ENCODE results near the gene SPTLC1. TPM values are rescaled to one million over a fixed set of nuclear protein-coding genes. Genes with fewer than 3 reads are reported as not detected.
"Not testable (repeated sequence)": the region's sequence is repeated elsewhere in the genome, so short reads cannot be mapped to it uniquely, and the experiment has no call there.

Gene SPTLC1
- total RNA-seq, 1 donor = 124 TPM

GRCh38 chr9:92133949-92134604 is 18.9 kb upstream of the SPTLC1 start:
- H3K9me3 ChIP-seq (ENCODE audit: low read depth, low read length) = no peaks in the 10 kb centered on the region
- H3K27ac ChIP-seq (ENCODE audit: low read depth, low read length) = peak overlapping the region; percentile 54
- H3K4me1 ChIP-seq (ENCODE audit: insufficient read depth, low read length) = peaks cover 19% of the 10 kb centered on the region
- no peaks in the 10 kb centered on the region for H3K27me3 ChIP-seq (ENCODE audit: insufficient read depth, low read length)
- H3K4me2 ChIP-seq (ENCODE audit: insufficient read depth, low read length) = peak overlapping the region; percentile 69
- no peaks in the 10 kb centered on the region for H3K79me2 ChIP-seq (ENCODE audit: insufficient read depth, low read length)
- no peaks in the 10 kb centered on the region for H3K36me3 ChIP-seq (ENCODE audit: insufficient read depth, low read length)
- H2AFZ ChIP-seq (ENCODE audit: low read length) = peak overlapping the region; percentile 78
- TF ChIP-seq, protein P1, sequence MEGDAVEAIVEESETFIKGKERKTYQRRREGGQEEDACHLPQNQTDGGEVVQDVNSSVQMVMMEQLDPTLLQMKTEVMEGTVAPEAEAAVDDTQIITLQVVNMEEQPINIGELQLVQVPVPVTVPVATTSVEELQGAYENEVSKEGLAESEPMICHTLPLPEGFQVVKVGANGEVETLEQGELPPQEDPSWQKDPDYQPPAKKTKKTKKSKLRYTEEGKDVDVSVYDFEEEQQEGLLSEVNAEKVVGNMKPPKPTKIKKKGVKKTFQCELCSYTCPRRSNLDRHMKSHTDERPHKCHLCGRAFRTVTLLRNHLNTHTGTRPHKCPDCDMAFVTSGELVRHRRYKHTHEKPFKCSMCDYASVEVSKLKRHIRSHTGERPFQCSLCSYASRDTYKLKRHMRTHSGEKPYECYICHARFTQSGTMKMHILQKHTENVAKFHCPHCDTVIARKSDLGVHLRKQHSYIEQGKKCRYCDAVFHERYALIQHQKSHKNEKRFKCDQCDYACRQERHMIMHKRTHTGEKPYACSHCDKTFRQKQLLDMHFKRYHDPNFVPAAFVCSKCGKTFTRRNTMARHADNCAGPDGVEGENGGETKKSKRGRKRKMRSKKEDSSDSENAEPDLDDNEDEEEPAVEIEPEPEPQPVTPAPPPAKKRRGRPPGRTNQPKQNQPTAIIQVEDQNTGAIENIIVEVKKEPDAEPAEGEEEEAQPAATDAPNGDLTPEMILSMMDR (IDR thresholded peaks at IDR 0.05; ENCODE audit: extremely low read depth, low read depth, low read length) = peak; percentile 98
- H4K20me1 ChIP-seq (ENCODE audit: insufficient read depth, low read length) = no peaks in the 10 kb centered on the region
- DNase-seq (ENCODE audit: insufficient read length, low spot score, missing footprints) = peak; percentile 96
- peak overlapping the region; percentile 56 for H3K4me3 ChIP-seq (ENCODE audit: insufficient read depth, low read length)

DNA sequence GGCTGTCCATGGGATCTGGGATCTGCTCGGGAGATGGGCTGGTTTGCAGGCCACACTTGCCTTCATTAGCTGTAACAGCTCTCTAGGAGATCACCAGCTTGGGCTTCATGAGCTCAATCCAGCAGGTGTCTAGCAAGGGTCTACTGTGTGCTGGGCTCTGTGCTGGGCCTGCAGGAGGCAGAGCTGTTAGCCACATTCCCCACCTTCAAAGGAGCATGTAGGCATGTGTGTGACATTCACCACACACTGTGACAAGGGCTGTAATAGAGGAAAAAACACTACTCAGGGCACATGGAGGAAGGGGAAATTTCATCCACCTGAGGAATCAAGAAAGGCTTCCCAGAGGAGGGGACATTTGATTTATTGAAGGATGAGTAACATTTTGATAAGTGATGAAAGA is 17.7 kb upstream of the SPTLC1 start:
- H3K4me3 ChIP-seq (ENCODE audit: insufficient read depth, low read length); H3K4me2 ChIP-seq (ENCODE audit: insufficient read depth, low read length); H3K27me3 ChIP-seq (ENCODE audit: insufficient read depth, low read length); H3K36me3 ChIP-seq (ENCODE audit: insufficient read depth, low read length); H2AFZ ChIP-seq (ENCODE audit: low read length); DNase-seq (ENCODE audit: insufficient read length, low spot score, missing footprints); H3K79me2 ChIP-seq (ENCODE audit: insufficient read depth, low read length); H4K20me1 ChIP-seq (ENCODE audit: insufficient read depth, low read length); H3K9me3 ChIP-seq (ENCODE audit: low read depth, low read length); H3K27ac ChIP-seq (ENCODE audit: low read depth, low read length): not testable (repeated sequence)
- H3K4me1 ChIP-seq (ENCODE audit: insufficient read depth, low read length) = peaks cover 16% of the 10 kb centered on the region

GRCh38 chr9:92132501-92132900 is 17.3 kb upstream of the SPTLC1 start:
- TF ChIP-seq, protein P1 (IDR thresholded peaks at IDR 0.05; ENCODE audit: extremely low read depth, low read depth, low read length) = no peak
- Histone ChIP-seq H3K36me3 (ENCODE audit: insufficient read depth, low read length) (no peaks in the 10 kb centered on the region), H4K20me1 (ENCODE audit: insufficient read depth, low read length) (no peaks in the 10 kb centered on the region), H3K79me2 (ENCODE audit: insufficient read depth, low read length) (no peaks in the 10 kb centered on the region), H3K27me3 (ENCODE audit: insufficient read depth, low read length) (peaks cover 4% of the 10 kb centered on the region), H2AFZ (ENCODE audit: low read length) (no peak overlapping the region), H3K4me1 (ENCODE audit: insufficient read depth, low read length) (peaks cover 16% of the 10 kb centered on the region), H3K27ac (ENCODE audit: low read depth, low read length) (no peak overlapping the region), H3K9me3 (ENCODE audit: low read depth, low read length) (no peaks in the 10 kb centered on the region), H3K4me3 (ENCODE audit: insufficient read depth, low read length) (no peak overlapping the region), H3K4me2 (ENCODE audit: insufficient read depth, low read length) (no peak overlapping the region)
- no peak for DNase-seq (ENCODE audit: insufficient read length, low spot score, missing footprints)

DNA sequence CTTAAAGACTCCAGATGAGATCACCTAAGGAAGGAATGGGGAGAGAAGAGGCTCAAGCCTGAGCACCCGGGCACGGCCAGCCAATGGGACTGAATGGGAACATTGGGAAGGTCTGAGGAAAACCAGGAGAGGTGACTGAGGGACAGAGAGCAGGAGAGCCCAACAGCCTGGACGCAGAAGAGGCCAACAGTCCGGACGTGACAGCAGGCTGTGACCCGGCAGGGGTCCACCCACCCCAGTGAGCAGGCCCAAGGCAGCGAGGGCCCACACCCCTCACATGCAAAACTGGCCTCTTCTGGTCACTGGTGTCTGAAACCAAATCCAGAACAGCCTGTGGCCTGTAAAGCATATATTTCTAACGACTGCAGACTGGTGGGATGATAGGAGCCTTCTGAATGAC is 7.6 kb upstream of the SPTLC1 start:
- H3K4me1 ChIP-seq (ENCODE audit: insufficient read depth, low read length) = no peaks in the 10 kb centered on the region
- peaks cover 18% of the 10 kb centered on the region for H3K27me3 ChIP-seq (ENCODE audit: insufficient read depth, low read length)
- H2AFZ ChIP-seq (ENCODE audit: low read length) = peak overlapping the region; percentile 15
- TF ChIP-seq, protein P1 (IDR thresholded peaks at IDR 0.05; ENCODE audit: extremely low read depth, low read depth, low read length) = no peak
- H3K9me3 ChIP-seq (ENCODE audit: low read depth, low read length) = no peaks in the 10 kb centered on the region
- DNase-seq (ENCODE audit: insufficient read length, low spot score, missing footprints) = no peak
- no peak overlapping the region for H3K4me3 ChIP-seq (ENCODE audit: insufficient read depth, low read length)
- no peaks in the 10 kb centered on the region for H3K79me2 ChIP-seq (ENCODE audit: insufficient read depth, low read length)
- no peaks in the 10 kb centered on the region for H4K20me1 ChIP-seq (ENCODE audit: insufficient read depth, low read length)
- H3K4me2 ChIP-seq (ENCODE audit: insufficient read depth, low read length) = no peak overlapping the region
- H3K27ac ChIP-seq (ENCODE audit: low read depth, low read length) = no peak overlapping the region
- H3K36me3 ChIP-seq (ENCODE audit: insufficient read depth, low read length) = no peaks in the 10 kb centered on the region

All from osteoblast (primary cell).